Measurements from ENCODE around the gene SNAPC4. TPM values are rescaled to one million over a fixed set of nuclear protein-coding genes. Genes with fewer than 3 reads are reported as not detected.

SNAPC4 gene
- 29.7 TPM in 2 replicates for total RNA-seq (2021)
- long read RNA-seq, partial matches to known transcripts: 7 of 15 reads
- long read RNA-seq, other reads (novel, unspliced or antisense): 6 of 15 reads

GRCh38 chr9:136400038-136400834, at the start of gene SNAPC4:
Gene SNAPC4 (minus strand): TSS chr9:136400170. CDS start chr9:136398428, 1,742 bp downstream.
- no peaks in the 10 kb centered on the region for H3K9me3 Mint-ChIP-seq
- no peak within 1 kb of the TSS for H4K5ac ChIP-seq (ENCODE audit: insufficient read length, low read depth, low read length)
- H2AFZ ChIP-seq (ENCODE audit: low read length): no peak within 1 kb of the TSS
- peak; percentile 92 for DNase-seq
- no peak within 1 kb of the TSS for H4K8ac ChIP-seq (replicated peaks; ENCODE audit: insufficient read length, low read depth, low read length)
- H3K9me3 ChIP-seq (ENCODE audit: control insufficient read depth, low read depth, low read length): no peaks in the 10 kb centered on the region
- no peak within 1 kb of the TSS for H2AK5ac ChIP-seq (ENCODE audit: insufficient read length, low read length)
- no peak within 1 kb of the TSS for H3K56ac ChIP-seq (ENCODE audit: insufficient read length, low read depth, low read length)
- no peak within 1 kb of the TSS for H4K91ac ChIP-seq (ENCODE audit: insufficient read length, low read depth, low read length)
- no peaks in the 10 kb centered on the region for H3K27me3 ChIP-seq (ENCODE audit: insufficient read depth, low read length)
- H3K4me1 Mint-ChIP-seq: peaks cover 11 to 12% of the 10 kb centered on the region in 2 experiments
- H3T11ph ChIP-seq (ENCODE audit: low read length): no peak within 1 kb of the TSS
- no peak within 1 kb of the TSS for H2BK120ac ChIP-seq (ENCODE audit: low read depth, low read length, poor library complexity, severe bottlenecking)
- H3K4ac ChIP-seq (ENCODE audit: low read depth, low read length): no peak within 1 kb of the TSS
- peaks cover 7% of the 10 kb centered on the region for H3K79me1 ChIP-seq (ENCODE audit: insufficient read depth, low read depth, low read length, poor library complexity, severe bottlenecking)
- H2BK12ac ChIP-seq (ENCODE audit: insufficient read length, low read depth, low read length): no peak within 1 kb of the TSS
- H3K9ac ChIP-seq (ENCODE audit: extremely low read depth, insufficient read length, low read length): peak within 1 kb of the TSS; percentile 74
- H3K4me2 ChIP-seq (ENCODE audit: insufficient read depth, insufficient read length, low read length): peak within 1 kb of the TSS; percentile 94
- H3K18ac ChIP-seq (ENCODE audit: insufficient read length, low read depth, low read length): no peak within 1 kb of the TSS
- H3K23ac ChIP-seq (ENCODE audit: insufficient read length, low read depth, low read length): no peak within 1 kb of the TSS
- no peaks in the 10 kb centered on the region for H4K20me1 ChIP-seq (ENCODE audit: control insufficient read depth, insufficient read depth, insufficient read length)
- H3K79me2 ChIP-seq (ENCODE audit: insufficient read depth, low read length): peaks cover 12% of the 10 kb centered on the region; the same call in 1 of the 2 replicates
- WGBS (ENCODE audit: extremely low coverage, insufficient read length, low lambda C conversion rate): no CpG with 5 or more reads among the region's 71 CpGs
- no peak within 1 kb of the TSS for H2BK20ac ChIP-seq (ENCODE audit: low read depth, low read length, poor library complexity, severe bottlenecking)
- peak within 1 kb of the TSS; percentile 70 to 94 (median 90); a peak in 6 of 7 replicates for H3K27ac Mint-ChIP-seq
- peaks cover 6% of the 10 kb centered on the region for H3K23me2 ChIP-seq (ENCODE audit: insufficient read length, low read depth, low read length, poor library complexity, severe bottlenecking)
- peak; percentile 97 for TF ChIP-seq CTCF (conservative IDR thresholded peaks at IDR 0.05)
- peak within 1 kb of the TSS; percentile 48; the same call in 1 of the 2 replicates for H3K14ac ChIP-seq (ENCODE audit: insufficient read depth, low read length)
- no peak within 1 kb of the TSS for H2BK15ac ChIP-seq (ENCODE audit: low read depth, low read length)
- peaks cover 21 to 69% (median 60%) of the 10 kb centered on the region in 3 experiments for H3K36me3 Mint-ChIP-seq (ENCODE audit: insufficient read depth in 1 of 3, low read depth in 3 of 3)
- no peak within 1 kb of the TSS for H2BK5ac ChIP-seq (ENCODE audit: insufficient read length, low read length)
- peak within 1 kb of the TSS; percentile 89 to 94 for H3K4me3 Mint-ChIP-seq
- no peaks in the 10 kb centered on the region for H3K27me3 Mint-ChIP-seq (ENCODE audit: low read depth)
- no peak within 1 kb of the TSS for H3K27ac ChIP-seq (ENCODE audit: insufficient read length, low read depth, low read length)
- no peaks in the 10 kb centered on the region for H3K4me1 ChIP-seq (ENCODE audit: insufficient read depth, low read length)
